HG03159 (cell line): ENCODE measurements around the gene PYCR2.
"Not testable (repeated sequence)": the region's sequence is repeated elsewhere in the genome, so short reads cannot be mapped to it uniquely, and the experiment has no call there.

ENCODE experiments used
- ATAC-seq: cut with Tn5 transposase; IDR thresholded peaks from one replicate; pipeline ENCODE4 v1.9.1; 2021; ENCODE audit warnings: mild to moderate bottlenecking, moderate library complexity; ENCODE audit not compliant: unreplicated experiment

PYCR2 gene

GRCh38 chr1:225943582-225943981, 19.5 kb upstream of the PYCR2 start:
- ATAC-seq = no peak

GRCh38 chr1:225942574-225942973, 18.5 kb upstream of the PYCR2 start:
- peak; percentile 83 for ATAC-seq

- ATAC-seq = no peak
These were observed 17.8 kb upstream of the PYCR2 start for GRCh38 chr1:225941942-225942222.

GRCh38 chr1:225941187-225941941, 17.3 kb upstream of the PYCR2 start, which contains the start of gene LEFTY2:
Gene LEFTY2, minus strand, starts transcription at chr1:225941220. Its CDS starts 80 bp downstream, at chr1:225941140.
- no peak for ATAC-seq

GRCh38 chr1:225940385-225941151, 16.5 kb upstream of the PYCR2 start:
- ATAC-seq = no peak

- ATAC-seq = not testable (repeated sequence)
These were observed 15.9 kb upstream of the PYCR2 start for GRCh38 chr1:225939939-225940310.

- not testable (repeated sequence) for ATAC-seq
These were observed 15.3 kb upstream of the PYCR2 start for GRCh38 chr1:225939097-225939938.

- no peak for ATAC-seq
These were observed 13.3 kb upstream of the PYCR2 start for GRCh38 chr1:225937048-225937968.

GRCh38 chr1:225936523-225936922, 12.5 kb upstream of the PYCR2 start:
- no peak for ATAC-seq

- ATAC-seq = not testable (repeated sequence)
These were observed 12.0 kb upstream of the PYCR2 start for GRCh38 chr1:225936086-225936485.

GRCh38 chr1:225934711-225935110, 10.7 kb upstream of the PYCR2 start:
- no peak for ATAC-seq

GRCh38 chr1:225933072-225933471, 9.0 kb upstream of the PYCR2 start:
- ATAC-seq = no peak

GRCh38 chr1:225931270-225932136, 7.5 kb upstream of the PYCR2 start:
- ATAC-seq = no peak

- no peak for ATAC-seq
These were observed 6.5 kb upstream of the PYCR2 start for GRCh38 chr1:225930566-225930965.

GRCh38 chr1:225929462-225929861, 5.4 kb upstream of the PYCR2 start:
- ATAC-seq = not testable (repeated sequence)

GRCh38 chr1:225928186-225929175, 4.4 kb upstream of the PYCR2 start:
- no peak for ATAC-seq

- ATAC-seq = no peak
These were observed 2.6 kb upstream of the PYCR2 start for GRCh38 chr1:225926551-225927113.

GRCh38 chr1:225923381-225923691, 714 bp downstream of the PYCR2 start:
- no peak for ATAC-seq
